Measurements from ENCODE around the gene BRD1.

Gene BRD1

DNA sequence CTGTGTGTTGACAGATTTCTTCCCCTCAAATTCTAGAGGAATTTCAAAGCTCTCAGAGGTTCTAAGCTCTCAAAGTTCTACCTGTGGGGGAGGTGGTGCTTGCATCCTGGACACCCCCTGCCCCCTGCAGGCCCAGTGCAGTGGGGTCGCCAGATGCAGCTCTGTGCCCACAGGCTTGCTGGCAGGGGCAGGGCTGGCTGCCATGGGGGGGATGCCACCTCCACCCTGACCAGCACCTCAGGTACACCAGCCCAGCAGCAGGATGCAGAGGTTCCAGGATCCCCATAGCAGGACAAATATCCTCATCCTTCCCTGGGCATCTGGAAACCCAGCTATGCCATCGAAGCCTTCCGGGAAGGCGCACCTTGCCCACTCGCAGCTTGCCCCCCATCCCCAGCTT lies 91.1 kb downstream of the BRD1 start:
- Histone ChIP-seq H3K4me1 (ENCODE audit: control insufficient read depth, low read depth, low read length) (no peaks in the 10 kb centered on the region), H2AK5ac (ENCODE audit: low read length) (no peak overlapping the region), H3K36me3 (ENCODE audit: control insufficient read depth, insufficient read depth, low read length) (no peaks in the 10 kb centered on the region), H3K79me2 (ENCODE audit: control insufficient read depth, insufficient read depth, low read length) (no peaks in the 10 kb centered on the region), H3K4me3 (ENCODE audit: low read length) (no peak overlapping the region), H3K27me3 (ENCODE audit: insufficient read depth, low read length, poor library complexity) (no peaks in the 10 kb centered on the region), H2BK5ac (ENCODE audit: low read length) (no peak overlapping the region), H3K79me1 (ENCODE audit: low read length) (no peaks in the 10 kb centered on the region), H3K27ac (ENCODE audit: low read depth, low read length) (no peak overlapping the region), H3K18ac (ENCODE audit: low read length) (no peak overlapping the region), H2BK15ac (replicated peaks; ENCODE audit: low read depth) (no peak overlapping the region), H4K5ac (ENCODE audit: low read length) (no peak overlapping the region), H3K4ac (ENCODE audit: low read depth, low read length) (no peak overlapping the region), H3K56ac (ENCODE audit: low read length) (no peak overlapping the region), H3K9ac (ENCODE audit: low read length) (no peak overlapping the region), H2BK120ac (ENCODE audit: low read depth, low read length) (no peak overlapping the region), H3K4me2 (ENCODE audit: low read length) (no peak overlapping the region), H4K8ac (ENCODE audit: low read depth, low read length) (no peak overlapping the region), H3K23ac (ENCODE audit: low read length) (no peak overlapping the region)
- WGBS (ENCODE audit: extremely low coverage, insufficient coverage, low lambda C conversion rate): no CpG with 5 or more reads among the region's 5 CpGs
- DNase-seq: no peak

DNA sequence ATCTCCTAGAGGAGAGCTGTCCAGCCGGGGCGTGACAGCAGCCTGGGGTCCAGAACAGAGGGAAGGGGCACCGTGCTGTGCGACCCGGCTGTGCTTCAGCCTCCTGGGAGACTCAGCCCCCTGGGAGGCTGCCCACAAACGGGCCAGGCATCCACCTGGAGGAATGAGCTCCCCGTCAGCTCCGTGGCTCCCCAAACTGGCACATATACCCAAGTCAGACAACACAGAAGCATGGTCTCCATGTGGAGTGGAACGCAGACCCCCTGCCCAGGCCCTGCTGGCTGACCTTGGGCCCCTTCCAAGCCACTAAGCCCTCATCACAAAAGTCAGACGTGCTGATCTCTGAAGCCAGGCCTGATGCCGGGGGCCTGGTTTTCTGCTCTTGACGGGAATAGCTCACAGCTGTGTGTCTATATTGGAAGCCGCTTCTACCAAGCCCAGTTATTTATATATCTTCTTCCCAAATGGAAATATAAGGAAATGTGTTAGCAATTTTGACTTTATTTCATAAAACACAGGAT lies 91.7 kb downstream of the BRD1 start:
- H4K5ac ChIP-seq (ENCODE audit: low read length): no peak overlapping the region
- no peak overlapping the region for H3K18ac ChIP-seq (ENCODE audit: low read length)
- H3K27ac ChIP-seq (ENCODE audit: low read depth, low read length): no peak overlapping the region
- H3K4me2 ChIP-seq (ENCODE audit: low read length): no peak overlapping the region
- H3K9ac ChIP-seq (ENCODE audit: low read length): no peak overlapping the region
- H4K8ac ChIP-seq (ENCODE audit: low read depth, low read length): no peak overlapping the region
- H3K27me3 ChIP-seq (ENCODE audit: insufficient read depth, low read length, poor library complexity): no peaks in the 10 kb centered on the region
- H2BK5ac ChIP-seq (ENCODE audit: low read length): no peak overlapping the region
- no peak overlapping the region for H2BK15ac ChIP-seq (replicated peaks; ENCODE audit: low read depth)
- no peak overlapping the region for H3K56ac ChIP-seq (ENCODE audit: low read length)
- WGBS (ENCODE audit: extremely low coverage, insufficient coverage, low lambda C conversion rate): no CpG with 5 or more reads among the region's 13 CpGs
- H3K79me2 ChIP-seq (ENCODE audit: control insufficient read depth, insufficient read depth, low read length): no peaks in the 10 kb centered on the region
- no peaks in the 10 kb centered on the region for H3K79me1 ChIP-seq (ENCODE audit: low read length)
- no peak for DNase-seq
- no peak overlapping the region for H3K23ac ChIP-seq (ENCODE audit: low read length)
- no peak overlapping the region for H2BK120ac ChIP-seq (ENCODE audit: low read depth, low read length)
- H3K4me1 ChIP-seq (ENCODE audit: control insufficient read depth, low read depth, low read length): no peaks in the 10 kb centered on the region
- no peak overlapping the region for H3K4ac ChIP-seq (ENCODE audit: low read depth, low read length)
- H3K36me3 ChIP-seq (ENCODE audit: control insufficient read depth, insufficient read depth, low read length): no peaks in the 10 kb centered on the region
- no peak overlapping the region for H3K4me3 ChIP-seq (ENCODE audit: low read length)
- no peak overlapping the region for H2AK5ac ChIP-seq (ENCODE audit: low read length)

DNA sequence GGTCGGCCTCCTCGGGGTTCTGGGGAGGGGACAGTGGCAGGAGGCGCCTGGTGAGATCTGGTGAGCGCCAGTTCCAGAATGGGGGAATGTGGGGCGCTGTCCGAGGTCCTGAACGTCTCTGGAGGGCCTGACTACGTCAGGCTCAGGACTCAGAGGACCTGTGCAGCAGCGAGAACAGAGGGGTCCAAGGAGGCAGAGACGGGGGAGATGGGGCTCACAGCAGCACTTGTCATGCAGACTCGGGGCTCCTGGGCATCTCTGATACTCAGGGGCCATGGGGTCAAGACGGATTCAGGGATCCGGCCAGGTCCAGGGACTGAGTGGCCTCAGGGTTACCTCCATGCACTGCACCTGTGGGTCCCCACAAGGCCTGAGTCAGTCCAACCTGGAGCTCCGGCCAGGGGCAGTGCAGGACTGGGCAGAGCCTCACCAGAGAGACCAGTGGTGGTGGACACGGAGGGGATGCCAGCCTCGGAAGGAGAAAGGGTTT lies 92.2 kb downstream of the BRD1 start:
- H3K4me1 ChIP-seq (ENCODE audit: control insufficient read depth, low read depth, low read length): no peaks in the 10 kb centered on the region
- H4K5ac ChIP-seq (ENCODE audit: low read length): no peak overlapping the region
- H3K4me2 ChIP-seq (ENCODE audit: low read length): no peak overlapping the region
- H3K4ac ChIP-seq (ENCODE audit: low read depth, low read length): no peak overlapping the region
- H3K56ac ChIP-seq (ENCODE audit: low read length): no peak overlapping the region
- no peak overlapping the region for H2BK120ac ChIP-seq (ENCODE audit: low read depth, low read length)
- DNase-seq: peak; percentile 55
- H3K18ac ChIP-seq (ENCODE audit: low read length): no peak overlapping the region
- H3K79me1 ChIP-seq (ENCODE audit: low read length): no peaks in the 10 kb centered on the region
- H3K27me3 ChIP-seq (ENCODE audit: insufficient read depth, low read length, poor library complexity): no peaks in the 10 kb centered on the region
- H3K79me2 ChIP-seq (ENCODE audit: control insufficient read depth, insufficient read depth, low read length): no peaks in the 10 kb centered on the region
- H3K9ac ChIP-seq (ENCODE audit: low read length): no peak overlapping the region
- no peak overlapping the region for H3K4me3 ChIP-seq (ENCODE audit: low read length)
- no peak overlapping the region for H2BK5ac ChIP-seq (ENCODE audit: low read length)
- H3K23ac ChIP-seq (ENCODE audit: low read length): no peak overlapping the region
- WGBS (ENCODE audit: extremely low coverage, insufficient coverage, low lambda C conversion rate): no CpG with 5 or more reads among the region's 16 CpGs
- no peak overlapping the region for H3K27ac ChIP-seq (ENCODE audit: low read depth, low read length)
- H2AK5ac ChIP-seq (ENCODE audit: low read length): no peak overlapping the region
- H4K8ac ChIP-seq (ENCODE audit: low read depth, low read length): no peak overlapping the region
- no peak overlapping the region for H2BK15ac ChIP-seq (replicated peaks; ENCODE audit: low read depth)
- no peaks in the 10 kb centered on the region for H3K36me3 ChIP-seq (ENCODE audit: control insufficient read depth, insufficient read depth, low read length)

DNA sequence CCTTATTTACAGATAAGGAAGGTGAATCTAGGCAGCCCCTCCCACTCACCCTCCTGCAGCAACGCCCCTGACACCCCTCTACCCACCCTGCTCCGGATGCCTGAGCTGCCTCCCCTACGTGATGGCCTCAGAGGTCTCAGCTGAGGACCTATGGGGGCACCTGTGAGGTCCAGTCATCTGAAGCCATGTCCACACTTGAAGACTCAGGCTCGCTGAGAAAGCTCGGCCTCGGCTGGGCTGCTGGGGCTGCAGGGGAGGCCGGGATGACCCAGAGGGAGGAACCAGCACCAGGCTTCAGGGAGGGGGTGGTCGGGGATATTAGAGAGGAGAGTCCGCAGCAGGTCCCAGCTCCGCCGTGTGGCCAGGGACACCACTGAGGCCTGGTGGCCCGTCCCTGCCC lies 92.8 kb downstream of the BRD1 start:
- Histone ChIP-seq H3K4me2 (ENCODE audit: low read length) (no peak overlapping the region), H4K5ac (ENCODE audit: low read length) (no peak overlapping the region), H2AK5ac (ENCODE audit: low read length) (no peak overlapping the region), H3K4me1 (ENCODE audit: control insufficient read depth, low read depth, low read length) (no peaks in the 10 kb centered on the region), H3K27ac (ENCODE audit: low read depth, low read length) (no peak overlapping the region), H3K79me1 (ENCODE audit: low read length) (no peaks in the 10 kb centered on the region), H3K4ac (ENCODE audit: low read depth, low read length) (no peak overlapping the region), H3K4me3 (ENCODE audit: low read length) (no peak overlapping the region), H4K8ac (ENCODE audit: low read depth, low read length) (no peak overlapping the region), H3K9ac (ENCODE audit: low read length) (no peak overlapping the region), H3K36me3 (ENCODE audit: control insufficient read depth, insufficient read depth, low read length) (no peaks in the 10 kb centered on the region), H2BK15ac (replicated peaks; ENCODE audit: low read depth) (no peak overlapping the region), H3K23ac (ENCODE audit: low read length) (no peak overlapping the region), H3K56ac (ENCODE audit: low read length) (no peak overlapping the region), H3K18ac (ENCODE audit: low read length) (no peak overlapping the region), H3K79me2 (ENCODE audit: control insufficient read depth, insufficient read depth, low read length) (no peaks in the 10 kb centered on the region), H2BK5ac (ENCODE audit: low read length) (no peak overlapping the region), H2BK120ac (ENCODE audit: low read depth, low read length) (no peak overlapping the region), H3K27me3 (ENCODE audit: insufficient read depth, low read length, poor library complexity) (no peaks in the 10 kb centered on the region)
- WGBS (ENCODE audit: extremely low coverage, insufficient coverage, low lambda C conversion rate): no CpG with 5 or more reads among the region's 12 CpGs
- no peak for DNase-seq

DNA sequence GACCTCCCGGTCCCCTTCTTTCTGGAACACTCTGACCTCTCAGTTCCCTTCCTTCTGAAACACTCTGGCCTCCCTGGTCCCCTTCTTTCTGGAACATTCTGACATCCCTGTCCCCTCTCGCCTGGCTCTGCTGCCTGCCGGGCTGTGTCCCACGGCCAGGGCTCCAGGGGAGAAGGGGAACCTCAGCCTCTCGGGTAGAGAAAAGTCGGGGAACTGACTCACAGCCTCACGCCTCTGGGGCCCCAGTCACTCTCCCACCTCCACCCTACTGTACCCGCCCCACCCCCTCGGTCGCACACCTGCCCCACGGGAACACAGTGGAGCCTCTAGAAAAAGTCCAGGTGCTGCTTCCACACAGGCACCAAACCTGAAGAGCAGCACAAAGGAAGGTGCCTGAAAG lies 93.3 kb downstream of the BRD1 start:
- H3K27me3 ChIP-seq (ENCODE audit: insufficient read depth, low read length, poor library complexity): no peaks in the 10 kb centered on the region
- H4K5ac ChIP-seq (ENCODE audit: low read length): no peak overlapping the region
- H3K18ac ChIP-seq (ENCODE audit: low read length): no peak overlapping the region
- H3K4me2 ChIP-seq (ENCODE audit: low read length): no peak overlapping the region
- H3K4ac ChIP-seq (ENCODE audit: low read depth, low read length): no peak overlapping the region
- no peak overlapping the region for H2AK5ac ChIP-seq (ENCODE audit: low read length)
- no peak overlapping the region for H2BK120ac ChIP-seq (ENCODE audit: low read depth, low read length)
- no peaks in the 10 kb centered on the region for H3K36me3 ChIP-seq (ENCODE audit: control insufficient read depth, insufficient read depth, low read length)
- H2BK15ac ChIP-seq (replicated peaks; ENCODE audit: low read depth): no peak overlapping the region
- no peak overlapping the region for H3K4me3 ChIP-seq (ENCODE audit: low read length)
- H3K27ac ChIP-seq (ENCODE audit: low read depth, low read length): no peak overlapping the region
- H3K4me1 ChIP-seq (ENCODE audit: control insufficient read depth, low read depth, low read length): no peaks in the 10 kb centered on the region
- H3K56ac ChIP-seq (ENCODE audit: low read length): no peak overlapping the region
- WGBS (ENCODE audit: extremely low coverage, insufficient coverage, low lambda C conversion rate): no CpG with 5 or more reads among the region's 11 CpGs
- no peak overlapping the region for H3K23ac ChIP-seq (ENCODE audit: low read length)
- H4K8ac ChIP-seq (ENCODE audit: low read depth, low read length): no peak overlapping the region
- no peak overlapping the region for H2BK5ac ChIP-seq (ENCODE audit: low read length)
- no peak overlapping the region for H3K9ac ChIP-seq (ENCODE audit: low read length)
- no peaks in the 10 kb centered on the region for H3K79me1 ChIP-seq (ENCODE audit: low read length)
- DNase-seq: no peak
- no peaks in the 10 kb centered on the region for H3K79me2 ChIP-seq (ENCODE audit: control insufficient read depth, insufficient read depth, low read length)

DNA sequence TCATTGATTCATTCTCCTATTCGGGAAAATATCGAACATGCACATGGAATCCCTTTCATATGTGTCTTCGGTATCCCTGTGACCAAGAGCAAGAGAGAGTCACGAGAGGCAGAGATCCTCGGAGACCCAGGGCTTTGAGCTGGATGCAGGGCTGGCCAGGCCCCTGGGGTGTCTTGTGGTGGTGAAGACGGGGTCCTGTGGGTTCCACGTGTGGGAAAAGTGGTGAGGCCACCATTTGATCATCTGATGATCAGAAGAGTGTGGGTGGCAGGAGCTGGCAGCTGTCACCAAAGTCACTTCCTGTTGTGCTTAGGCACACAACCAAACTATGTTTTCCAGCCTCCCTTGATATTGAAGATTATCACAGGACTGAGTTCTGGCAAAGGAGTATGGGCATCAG lies 94.0 kb downstream of the BRD1 start:
- Histone ChIP-seq H2AK5ac (ENCODE audit: low read length) (no peak overlapping the region), H3K79me1 (ENCODE audit: low read length) (no peaks in the 10 kb centered on the region), H3K79me2 (ENCODE audit: control insufficient read depth, insufficient read depth, low read length) (no peaks in the 10 kb centered on the region), H4K8ac (ENCODE audit: low read depth, low read length) (no peak overlapping the region), H2BK120ac (ENCODE audit: low read depth, low read length) (no peak overlapping the region), H2BK15ac (replicated peaks; ENCODE audit: low read depth) (no peak overlapping the region), H3K4me1 (ENCODE audit: control insufficient read depth, low read depth, low read length) (no peaks in the 10 kb centered on the region), H3K4ac (ENCODE audit: low read depth, low read length) (no peak overlapping the region), H2BK5ac (ENCODE audit: low read length) (no peak overlapping the region), H3K36me3 (ENCODE audit: control insufficient read depth, insufficient read depth, low read length) (no peaks in the 10 kb centered on the region), H3K23ac (ENCODE audit: low read length) (no peak overlapping the region), H3K4me2 (ENCODE audit: low read length) (no peak overlapping the region), H3K27me3 (ENCODE audit: insufficient read depth, low read length, poor library complexity) (no peaks in the 10 kb centered on the region), H3K56ac (ENCODE audit: low read length) (no peak overlapping the region), H3K18ac (ENCODE audit: low read length) (no peak overlapping the region), H3K27ac (ENCODE audit: low read depth, low read length) (no peak overlapping the region), H3K9ac (ENCODE audit: low read length) (no peak overlapping the region), H4K5ac (ENCODE audit: low read length) (no peak overlapping the region), H3K4me3 (ENCODE audit: low read length) (no peak overlapping the region)
- no peak for DNase-seq
- WGBS (ENCODE audit: extremely low coverage, insufficient coverage, low lambda C conversion rate): no CpG with 5 or more reads among the region's 7 CpGs

All from mesendoderm (in vitro differentiated cells).